SK-N-MC (cell line): ENCODE results near the gene DSC2.

ENCODE experiments used
- EZH2 ChIP-seq: fragments of 200-600 bp; sonication (generic); IDR thresholded peaks from one replicate; pipeline ENCODE4 v1.6.1; 2017; ENCODE audit warnings: antibody characterized with exemption
- POLR2AphosphoS5 ChIP-seq: IDR thresholded peaks from 2 replicates; pipeline ENCODE4 v1.6.1; 2012; ENCODE audit warnings: mild to moderate bottlenecking, low read depth, low read length, borderline replicate concordance

- TF ChIP-seq POLR2AphosphoS5 = no peak
- no peak for TF ChIP-seq EZH2
Observed at GRCh38 chr18:31097666-31098065, 4.6 kb downstream of the DSC2 start.
